GM12874 (cell line): ENCODE measurements around the gene CDH6.

Experiments used
- CTCF ChIP-seq: IDR thresholded peaks from 2 replicates; pipeline ENCODE4 v1.5.1; 2011; ENCODE audit warnings: low read depth, mild to moderate bottlenecking, control low read depth, low read length, moderate library complexity; ENCODE audit not compliant: insufficient read depth

Gene CDH6

GRCh38 chr5:31247381-31247780, 53.9 kb downstream of the CDH6 start:
- TF ChIP-seq CTCF, result no peak

DNA sequence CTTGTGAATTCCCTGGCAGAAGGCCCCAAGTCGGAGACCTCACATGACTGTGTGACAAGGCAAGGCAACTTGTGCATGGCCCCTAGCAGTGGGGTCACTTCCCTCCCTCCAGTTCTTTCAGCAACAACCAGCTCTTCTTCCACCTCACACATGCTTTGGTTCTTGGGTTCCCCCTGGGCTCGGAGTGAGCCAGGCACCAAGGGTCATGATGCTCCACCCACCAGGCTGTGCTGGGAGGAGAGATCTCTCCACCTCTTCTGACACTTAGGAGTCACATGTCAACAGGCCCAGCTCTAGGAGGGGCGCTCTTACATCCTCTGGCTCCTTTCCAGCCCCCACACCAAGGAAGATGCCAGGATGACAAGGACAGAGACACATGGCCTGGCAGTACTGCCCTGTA, 56.7 kb downstream of the CDH6 start:
- no peak for TF ChIP-seq CTCF

- no peak for TF ChIP-seq CTCF
Measured at GRCh38 chr5:31251032-31251431, 57.5 kb downstream of the CDH6 start.

DNA sequence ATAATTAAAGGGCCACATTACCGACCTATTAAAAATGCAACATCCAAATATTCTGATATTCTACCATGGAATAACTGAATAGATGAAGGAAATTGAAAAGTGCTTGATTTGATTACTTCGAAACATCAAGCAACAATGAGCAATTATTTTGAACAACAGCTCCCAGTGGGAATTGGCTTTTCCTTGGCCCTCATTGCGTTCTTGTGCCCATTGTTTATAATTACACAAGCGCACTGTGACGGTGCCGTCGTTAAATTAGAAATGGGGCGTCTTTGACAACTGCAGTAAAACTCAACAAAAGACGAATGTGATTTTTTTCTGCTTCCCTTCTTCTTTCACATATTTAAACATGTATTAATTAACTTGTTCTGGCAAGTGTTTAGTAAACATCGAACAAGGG, 61.6 kb downstream of the CDH6 start:
- no peak for TF ChIP-seq CTCF

- TF ChIP-seq CTCF, result no peak
Measured at GRCh38 chr5:31268256-31268655, 74.8 kb downstream of the CDH6 start.

DNA sequence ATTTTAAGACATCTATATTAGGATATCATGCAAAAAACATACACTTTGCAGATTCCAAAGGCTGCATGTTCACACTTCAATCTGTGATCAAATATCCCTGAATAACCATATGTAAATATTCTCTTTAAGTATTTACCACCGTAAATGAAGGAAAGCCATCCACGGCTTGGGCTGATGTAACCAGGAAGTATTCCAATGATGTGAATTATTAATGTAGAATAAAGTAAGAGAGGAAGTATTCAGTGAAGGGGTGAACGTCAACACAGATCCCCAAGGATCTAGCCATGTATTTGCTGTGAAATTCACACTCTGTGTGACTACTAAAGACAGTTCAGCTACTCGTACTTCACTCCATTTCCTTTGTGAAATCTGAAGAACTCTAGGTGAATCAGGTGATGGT, 75.2 kb downstream of the CDH6 start:
- TF ChIP-seq CTCF, result no peak

DNA sequence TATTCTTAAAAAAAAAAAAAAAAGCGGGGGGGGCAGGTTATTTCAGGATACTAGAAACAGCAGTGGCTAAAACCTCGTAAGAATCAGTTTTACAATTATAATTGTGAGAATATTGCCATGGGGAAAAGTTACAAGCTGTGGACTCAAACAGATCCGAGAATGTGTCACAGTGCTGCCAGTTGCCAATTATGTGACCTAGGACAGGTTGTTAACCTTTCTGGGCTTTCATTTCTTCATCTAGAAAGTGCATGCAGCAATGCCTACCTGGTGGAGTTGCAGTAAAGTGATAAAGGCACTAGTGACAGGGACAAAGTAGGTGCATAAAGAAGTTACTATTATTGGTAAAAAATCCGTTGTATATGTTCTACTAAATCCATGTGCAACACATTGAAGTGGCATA, 75.8 kb downstream of the CDH6 start:
- TF ChIP-seq CTCF, result no peak

- TF ChIP-seq CTCF, result peak; percentile 30; the same call in 1 of the 2 replicates
Measured at GRCh38 chr5:31270396-31270795, 76.9 kb downstream of the CDH6 start.
